ENCODE data around the gene DYSF.

DYSF gene

DNA sequence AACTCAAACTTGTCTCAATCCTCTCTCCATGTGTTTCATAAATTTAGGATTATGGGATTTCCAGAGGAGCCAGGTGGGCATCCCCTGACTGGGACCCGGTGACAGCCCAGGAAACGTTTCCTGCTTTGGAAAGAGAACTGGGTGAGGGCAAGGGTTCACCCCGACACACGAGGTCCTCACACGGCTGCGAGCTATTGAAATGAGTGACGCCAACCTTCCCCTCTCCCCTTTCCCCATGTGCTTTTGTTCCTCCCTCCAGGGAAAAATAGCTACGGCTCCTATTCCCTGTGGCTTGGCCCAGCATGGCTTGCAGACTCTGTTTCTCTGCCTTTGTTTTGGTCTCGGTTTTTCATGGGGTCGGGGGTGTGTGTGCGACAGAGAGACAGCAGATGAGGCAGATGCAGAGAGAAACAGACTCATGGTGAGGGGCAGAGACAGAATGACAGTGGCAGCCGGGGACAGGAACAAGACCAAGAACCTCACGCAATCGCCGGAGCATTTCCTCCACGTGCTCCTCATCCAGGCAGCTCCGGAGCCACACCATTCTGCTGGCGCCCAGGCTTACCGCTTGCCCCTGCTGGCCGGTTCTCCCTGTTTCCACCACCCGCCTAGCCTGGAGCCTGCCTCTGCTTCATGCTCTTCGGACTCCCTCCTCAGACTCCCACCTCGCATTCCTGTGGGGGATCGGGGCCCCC lies 238.5 kb downstream of the DYSF start:
- DNase-seq (ENCODE audit: low spot score): no peak

- DNase-seq (ENCODE audit: low spot score): no peak
These were observed 239.4 kb downstream of the DYSF start for GRCh38 chr2:71692621-71693277.

DNA sequence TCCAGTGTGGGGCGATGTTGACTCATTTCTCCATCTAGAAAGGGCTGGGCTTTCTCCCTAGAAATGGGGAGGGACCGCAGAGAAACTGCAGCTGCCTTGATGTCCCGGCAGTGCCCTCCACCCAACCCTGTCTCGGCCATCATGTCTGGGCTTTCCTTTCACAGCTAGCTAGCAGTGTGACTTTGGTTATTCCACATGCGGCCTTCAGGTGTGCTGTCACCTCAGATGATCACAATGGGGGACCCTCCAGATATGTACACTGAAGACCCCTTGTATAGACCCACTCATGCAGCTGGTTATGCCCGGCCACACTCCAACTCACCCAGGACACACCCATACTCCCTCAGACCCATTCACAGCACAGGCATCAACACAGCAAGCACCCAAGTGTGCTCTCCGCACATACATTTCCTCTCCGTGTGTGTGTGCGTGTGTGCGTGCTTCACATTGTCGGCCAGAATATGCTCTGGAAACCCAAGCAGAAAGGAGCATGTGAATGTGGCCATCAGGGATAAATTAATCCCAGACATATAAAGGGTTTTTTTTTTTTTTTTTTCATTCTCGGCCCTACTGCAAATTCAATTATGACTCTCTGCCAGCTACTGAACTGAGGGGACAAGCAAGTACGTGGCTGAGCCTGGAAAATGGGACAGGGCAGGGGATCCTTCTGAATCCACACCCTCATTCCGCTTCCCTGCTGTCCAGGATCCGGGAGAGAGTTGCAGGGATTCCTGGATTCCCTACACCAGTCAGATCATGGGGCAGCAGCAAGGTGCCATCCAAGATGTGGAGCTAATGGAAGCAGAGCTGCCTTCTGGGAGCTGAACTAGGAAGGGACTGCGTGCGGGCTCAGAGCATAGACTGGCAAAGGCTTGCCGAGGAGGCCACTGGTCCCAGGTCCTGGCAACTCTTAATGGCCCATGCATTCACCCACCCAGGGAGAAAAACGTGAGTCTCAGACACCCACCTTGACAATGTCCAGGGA lies 240.2 kb downstream of the DYSF start:
- DNase-seq (ENCODE audit: low spot score): no peak

- DNase-seq (ENCODE audit: low spot score): no peak
These were observed 241.3 kb downstream of the DYSF start for GRCh38 chr2:71694501-71695234.

DNA sequence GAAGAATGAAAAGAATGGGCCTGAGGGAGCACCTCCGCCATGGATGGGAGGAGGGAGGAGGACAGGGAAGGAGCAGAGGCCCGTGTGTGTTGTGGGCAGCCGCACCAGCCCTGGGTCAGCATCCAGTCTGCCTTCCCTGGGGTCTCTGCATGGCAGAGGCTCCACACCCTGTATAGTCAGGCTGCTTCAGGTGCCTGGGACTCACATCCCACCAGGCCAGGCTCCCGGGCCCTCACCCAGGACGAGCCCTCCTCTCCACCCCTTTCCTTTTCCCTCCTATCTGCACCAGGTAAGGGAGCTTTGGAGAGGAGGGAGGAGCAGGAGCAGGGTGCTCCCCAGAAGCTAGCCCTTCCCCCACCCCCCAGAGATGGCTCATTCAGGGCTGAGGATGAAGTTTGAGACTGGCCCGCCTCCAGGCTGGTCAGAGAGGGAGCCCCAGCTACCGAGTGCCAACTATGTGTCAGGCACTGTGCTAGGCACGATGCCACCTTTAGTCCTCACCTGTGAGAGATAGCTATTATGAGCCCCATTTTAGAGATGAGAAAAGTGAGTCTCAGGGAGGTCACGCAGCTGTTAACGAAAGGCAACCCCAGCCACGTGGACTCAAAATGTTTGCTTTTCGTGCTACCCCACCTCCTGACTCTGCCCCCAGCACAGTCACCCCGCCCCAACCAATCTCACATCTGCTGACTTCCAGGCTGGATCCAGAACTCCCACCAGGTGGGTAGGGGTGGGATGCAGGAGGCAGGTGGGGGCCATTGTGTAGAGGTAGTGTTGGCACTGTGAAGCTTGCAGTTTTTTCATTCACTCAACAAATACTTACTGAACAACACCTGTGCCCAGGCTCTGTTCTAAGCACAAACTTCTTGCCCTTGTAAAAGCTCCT lies 242.1 kb downstream of the DYSF start:
- no peak for DNase-seq (ENCODE audit: low spot score)

DNA sequence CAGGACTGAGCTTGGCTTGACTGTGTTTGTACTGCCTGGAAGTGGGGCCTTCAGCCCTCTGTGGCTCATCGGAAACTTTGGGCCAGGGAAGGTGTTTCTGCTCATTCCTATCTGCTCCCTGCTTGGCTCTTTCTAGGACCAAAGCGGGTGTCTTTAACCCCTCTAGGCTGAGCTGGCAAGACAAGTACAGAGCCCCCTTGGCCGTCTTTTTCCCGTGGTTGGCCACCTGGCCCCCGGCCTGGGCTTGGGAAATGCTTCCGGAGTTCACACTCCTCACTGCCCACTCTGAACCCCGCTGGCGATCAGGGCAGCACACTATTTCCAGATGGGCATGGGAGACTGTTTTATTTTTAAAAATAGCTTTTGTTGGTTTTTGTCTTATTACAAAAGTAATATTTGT lies 243.0 kb downstream of the DYSF start:
- DNase-seq (ENCODE audit: low spot score): no peak

DNA sequence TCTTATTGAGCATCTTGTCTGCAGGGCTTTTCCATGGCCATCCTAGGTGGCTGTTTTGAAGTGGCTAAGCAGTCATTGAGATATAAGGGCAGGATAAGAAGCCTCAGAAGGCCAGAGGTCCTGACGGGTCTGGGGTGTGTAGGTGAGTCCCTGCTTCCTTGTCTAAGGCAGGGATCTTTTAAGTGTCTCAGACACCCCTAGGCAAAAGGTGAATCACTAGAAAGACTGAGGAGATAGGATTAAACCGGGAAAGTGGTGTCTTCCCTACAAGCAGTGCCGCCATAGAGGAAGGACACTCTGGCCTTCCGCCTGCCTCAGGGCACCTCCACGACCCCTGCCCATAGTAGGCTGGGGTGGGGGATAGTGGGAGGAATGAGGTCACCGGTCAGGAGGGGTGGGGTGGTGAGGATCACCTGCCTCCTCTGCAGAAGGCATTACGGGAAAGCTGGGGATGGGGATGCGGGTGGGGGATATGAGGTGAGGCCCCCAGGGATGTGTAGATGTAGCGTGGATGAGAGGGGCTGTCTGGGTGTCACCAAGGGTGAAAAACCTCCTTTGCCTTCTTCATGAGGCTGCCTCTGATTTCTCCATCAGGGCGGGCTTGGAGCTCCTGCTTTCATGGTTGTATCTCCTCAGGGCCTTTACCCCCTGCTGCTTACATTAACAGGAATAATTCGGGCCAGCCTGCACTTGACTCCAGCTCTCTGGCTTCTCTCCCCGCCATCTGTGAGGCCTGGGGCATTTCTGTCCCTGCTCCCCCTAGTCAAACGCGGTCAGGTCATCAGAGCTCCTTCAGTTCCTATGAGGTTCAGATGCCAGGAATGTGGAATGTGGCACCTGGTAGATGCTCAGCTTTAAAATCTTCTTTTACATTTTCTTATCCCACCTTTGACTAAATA lies 244.0 kb downstream of the DYSF start:
- no peak for DNase-seq (ENCODE audit: low spot score)

GRCh38 chr2:71699428-71699827 lies 246.1 kb downstream of the DYSF start:
- DNase-seq (ENCODE audit: low spot score): no peak

DNA sequence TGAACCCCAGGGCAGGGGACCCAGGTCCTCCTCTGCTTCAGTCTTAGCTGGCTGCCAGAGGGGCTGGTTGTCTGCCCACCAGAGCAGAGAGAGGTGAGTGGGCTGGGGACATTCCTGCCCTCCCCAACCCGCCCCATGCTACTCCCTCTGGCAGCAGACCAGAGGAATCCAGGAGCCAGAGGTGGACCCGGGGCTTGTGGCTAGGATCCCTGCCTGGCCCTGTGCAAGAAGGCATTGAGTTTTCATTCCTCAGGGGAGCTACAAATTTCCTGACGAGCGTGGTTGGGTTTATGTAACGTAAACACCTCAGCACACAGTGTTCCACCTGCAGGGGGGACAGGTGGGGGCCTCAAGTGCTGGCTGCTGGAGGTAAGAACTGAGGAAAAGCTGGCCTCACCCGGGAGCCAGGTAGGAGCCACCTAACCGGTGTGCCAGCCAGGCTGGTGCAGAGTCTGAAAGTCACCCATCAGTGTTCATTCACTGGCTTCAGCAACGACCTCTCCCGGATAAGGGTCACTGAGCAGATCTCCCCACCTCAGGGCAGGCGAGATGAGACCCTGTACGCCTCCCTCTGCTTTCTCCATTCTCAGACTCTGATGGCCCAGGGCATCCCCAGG lies 246.8 kb downstream of the DYSF start:
- no peak for DNase-seq (ENCODE audit: low spot score)

GRCh38 chr2:71700658-71701397 lies 247.5 kb downstream of the DYSF start:
- peak; percentile 69 for DNase-seq (ENCODE audit: low spot score)

GRCh38 chr2:71702071-71702970 lies 249.0 kb downstream of the DYSF start:
- no peak for DNase-seq (ENCODE audit: low spot score)

GRCh38 chr2:71702971-71703898 lies 249.9 kb downstream of the DYSF start:
- no peak for DNase-seq (ENCODE audit: low spot score)

DNA sequence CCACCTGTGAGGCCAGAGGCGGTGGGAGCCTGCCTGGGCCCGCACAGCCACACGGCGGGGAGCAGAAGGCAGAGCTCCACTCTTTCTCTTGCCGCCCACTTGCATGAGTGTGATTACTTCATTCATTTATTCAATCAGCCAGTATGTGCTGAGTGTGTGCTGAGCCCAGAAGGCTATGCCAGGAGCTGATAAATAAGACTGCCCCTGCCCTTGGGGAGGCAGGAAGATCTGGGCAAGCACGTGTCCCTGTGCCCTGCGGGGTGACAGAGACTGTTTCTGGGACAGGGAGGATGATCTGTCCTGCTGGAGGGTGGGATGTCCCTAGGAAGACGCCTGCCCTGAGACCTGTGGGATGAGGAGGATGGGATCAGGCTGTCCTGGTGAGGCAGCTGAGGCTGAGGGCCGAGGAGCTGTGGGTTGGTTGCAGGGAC lies 250.8 kb downstream of the DYSF start:
- DNase-seq (ENCODE audit: low spot score): no peak

- DNase-seq (ENCODE audit: low spot score): no peak
These were observed 251.3 kb downstream of the DYSF start for GRCh38 chr2:71704688-71705087.

- DNase-seq (ENCODE audit: low spot score): no peak
These were observed 252.0 kb downstream of the DYSF start for GRCh38 chr2:71705171-71705960.

GRCh38 chr2:71706121-71706520 lies 252.8 kb downstream of the DYSF start:
- DNase-seq (ENCODE audit: low spot score): no peak
